ENCODE results near the gene WDR37. TPM values are rescaled to one million over a fixed set of nuclear protein-coding genes. Genes with fewer than 3 reads are reported as not detected.

The WDR37 gene
- total and polyA plus RNA-seq, 10 donors, result 8.4 to 60.6 (median 33.9) TPM

- intact Hi-C loops (cut with DNase I; ENCODE audit: low total_unique reads), result no loop called here
- H3K36me3 ChIP-seq, result peaks cover 0 to 55% (median 44%) of the 10 kb centered on the region in 6 donors
- WGBS, 5 donors, result 76 to 84% (median 81%) methylated on average over 9 to 10 of the region's 10 CpGs
- peaks cover 0 to 4% (median 0%) of the 10 kb centered on the region in 6 donors for H3K4me1 ChIP-seq
- no peak overlapping the region for H3K27ac ChIP-seq
- H3K4me3 ChIP-seq, result no peak overlapping the region
- no peaks in the 10 kb centered on the region for H3K27me3 ChIP-seq (replicated peaks in 1 of 7)
- peaks cover 0 to 4% (median under 1%) of the 10 kb centered on the region in 8 donors for H3K9me3 ChIP-seq
- DNase-seq, result no peak
- TF ChIP-seq CTCF (IDR thresholded peaks at IDR 0.05 in 8 of 11, conservative IDR thresholded peaks at IDR 0.05 in 3 of 11) (no peak), POLR2AphosphoS5 (IDR thresholded peaks at IDR 0.05) (peak in 1 of 3 donors; percentile 52)
Observed at GRCh38 chr10:1132584-1132983, 76.4 kb downstream of the WDR37 start.

GRCh38 chr10:1133495-1134045 lies 77.4 kb downstream of the WDR37 start:
- 88 to 99% (median 96%) methylated on average over 3 of the region's 3 CpGs for WGBS, 5 donors
- TF ChIP-seq CTCF (IDR thresholded peaks at IDR 0.05 in 8 of 11, conservative IDR thresholded peaks at IDR 0.05 in 3 of 11) (no peak), POLR2A (IDR thresholded peaks at IDR 0.05) (no peak), POLR2AphosphoS5 (IDR thresholded peaks at IDR 0.05) (peak in 1 of 3 donors; percentile 6)
- Histone ChIP-seq H3K27me3 (replicated peaks in 1 of 7) (no peaks in the 10 kb centered on the region), H3K4me1 (peaks cover 0 to 4% (median 0%) of the 10 kb centered on the region in 6 donors), H3K4me3 (no peak overlapping the region), H3K27ac (no peak overlapping the region), H3K9me3 (peaks cover 0 to 14% (median 8%) of the 10 kb centered on the region in 8 donors), H3K36me3 (peaks cover 0 to 45% (median 34%) of the 10 kb centered on the region in 6 donors)
- no peak for DNase-seq
- intact Hi-C loops (cut with DNase I; ENCODE audit: low total_unique reads), result no loop called here

GRCh38 chr10:1134156-1134555 lies 78.0 kb downstream of the WDR37 start:
- intact Hi-C loops (cut with DNase I; ENCODE audit: low total_unique reads), result no loop called here
- Histone ChIP-seq H3K27ac (no peak overlapping the region), H3K9me3 (peaks cover 0 to 20% (median 14%) of the 10 kb centered on the region in 8 donors), H3K36me3 (peaks cover 0 to 39% (median 28%) of the 10 kb centered on the region in 6 donors), H3K27me3 (replicated peaks in 1 of 7) (no peaks in the 10 kb centered on the region), H3K4me1 (peaks cover 0 to 4% (median 0%) of the 10 kb centered on the region in 6 donors), H3K4me3 (no peak overlapping the region)
- no peak for TF ChIP-seq POLR2A (IDR thresholded peaks at IDR 0.05)
- TF ChIP-seq CTCF (IDR thresholded peaks at IDR 0.05 in 8 of 11, conservative IDR thresholded peaks at IDR 0.05 in 3 of 11), result no peak
- TF ChIP-seq POLR2AphosphoS5 (IDR thresholded peaks at IDR 0.05), result no peak
- no peak for DNase-seq
- WGBS, 5 donors, result 71 to 84% (median 80%) methylated on average over 2 of the region's 2 CpGs

GRCh38 chr10:1136268-1136667 lies 80.1 kb downstream of the WDR37 start:
- intact Hi-C loops (cut with DNase I; ENCODE audit: low total_unique reads), result no loop called here
- Histone ChIP-seq H3K27me3 (replicated peaks in 1 of 7) (no peaks in the 10 kb centered on the region), H3K4me3 (no peak overlapping the region), H3K36me3 (peaks cover 0 to 18% (median 7%) of the 10 kb centered on the region in 6 donors), H3K9me3 (peaks cover 0 to 28% (median 22%) of the 10 kb centered on the region in 8 donors), H3K27ac (no peak overlapping the region), H3K4me1 (peaks cover 0 to 4% (median 0%) of the 10 kb centered on the region in 6 donors)
- TF ChIP-seq POLR2A (IDR thresholded peaks at IDR 0.05) (no peak), POLR2AphosphoS5 (IDR thresholded peaks at IDR 0.05) (no peak), CTCF (IDR thresholded peaks at IDR 0.05 in 8 of 11, conservative IDR thresholded peaks at IDR 0.05 in 3 of 11) (no peak)
- no peak for DNase-seq
